GM19239 (cell line): ENCODE results near the gene ACADL.

Source experiments
- DNase-seq: peaks from one replicate; pipeline ENCODE4 v3.0.0; 2011; ENCODE audit warnings: low spot score; ENCODE audit not compliant: insufficient read length
- FAIRE-seq: peaks from 2 replicates; lab custom pipeline; 2011; peaks lifted over from hg19 to GRCh38; lab: Jason Lieb, UNC

The ACADL gene

DNA sequence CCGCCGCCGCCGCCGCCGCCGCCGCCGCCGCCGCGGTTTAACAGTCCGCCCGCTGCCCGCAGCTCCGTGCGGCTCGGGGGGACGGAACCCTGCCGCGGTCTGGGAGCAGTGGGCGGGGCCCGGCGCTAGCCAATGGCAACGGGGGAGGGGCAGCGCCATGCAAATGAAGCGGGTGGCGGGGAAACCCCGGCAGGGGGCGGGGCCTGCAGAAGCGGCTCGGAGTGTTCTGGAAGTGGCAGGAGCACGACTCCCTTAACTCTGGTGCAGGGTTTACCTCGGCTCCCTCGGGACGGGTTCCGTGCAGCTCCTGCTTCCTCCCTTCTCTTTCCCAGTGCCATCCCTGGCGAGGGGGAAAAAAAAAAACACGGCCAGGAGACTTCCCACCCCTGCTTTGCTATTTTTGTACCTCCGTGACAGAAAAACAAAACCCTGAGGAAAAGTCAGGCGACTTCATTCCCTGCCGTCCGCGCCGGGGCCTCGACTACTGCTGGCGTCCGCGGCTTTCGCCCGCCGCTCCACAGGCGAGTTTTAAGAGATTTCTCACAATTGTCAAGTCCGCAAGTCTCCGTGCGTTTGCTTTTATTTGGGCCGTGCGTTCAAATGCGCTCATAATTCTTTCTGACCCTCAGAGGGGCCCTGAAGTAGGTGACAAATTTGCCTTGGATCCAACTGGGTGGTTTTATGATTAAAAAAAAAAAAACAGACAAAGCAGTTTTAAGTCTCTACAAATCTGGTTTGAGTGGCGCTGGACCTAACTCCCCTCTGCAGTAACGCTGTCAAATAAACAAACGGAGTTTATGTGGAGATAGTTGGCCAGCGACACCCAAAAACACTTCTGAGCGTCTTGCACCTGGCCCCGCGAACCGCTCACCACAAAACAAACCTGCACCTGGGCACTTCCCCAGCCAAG, 53.7 kb downstream of the ACADL start, which contains the start of gene KANSL1L:
Gene KANSL1L (minus strand): TSS at position 101 of the 910 bp plus-strand sequence. CDS start 16,827 bp downstream, outside the sequence.
- DNase-seq (peak; percentile 66), FAIRE-seq (peak; percentile 84)

DNA sequence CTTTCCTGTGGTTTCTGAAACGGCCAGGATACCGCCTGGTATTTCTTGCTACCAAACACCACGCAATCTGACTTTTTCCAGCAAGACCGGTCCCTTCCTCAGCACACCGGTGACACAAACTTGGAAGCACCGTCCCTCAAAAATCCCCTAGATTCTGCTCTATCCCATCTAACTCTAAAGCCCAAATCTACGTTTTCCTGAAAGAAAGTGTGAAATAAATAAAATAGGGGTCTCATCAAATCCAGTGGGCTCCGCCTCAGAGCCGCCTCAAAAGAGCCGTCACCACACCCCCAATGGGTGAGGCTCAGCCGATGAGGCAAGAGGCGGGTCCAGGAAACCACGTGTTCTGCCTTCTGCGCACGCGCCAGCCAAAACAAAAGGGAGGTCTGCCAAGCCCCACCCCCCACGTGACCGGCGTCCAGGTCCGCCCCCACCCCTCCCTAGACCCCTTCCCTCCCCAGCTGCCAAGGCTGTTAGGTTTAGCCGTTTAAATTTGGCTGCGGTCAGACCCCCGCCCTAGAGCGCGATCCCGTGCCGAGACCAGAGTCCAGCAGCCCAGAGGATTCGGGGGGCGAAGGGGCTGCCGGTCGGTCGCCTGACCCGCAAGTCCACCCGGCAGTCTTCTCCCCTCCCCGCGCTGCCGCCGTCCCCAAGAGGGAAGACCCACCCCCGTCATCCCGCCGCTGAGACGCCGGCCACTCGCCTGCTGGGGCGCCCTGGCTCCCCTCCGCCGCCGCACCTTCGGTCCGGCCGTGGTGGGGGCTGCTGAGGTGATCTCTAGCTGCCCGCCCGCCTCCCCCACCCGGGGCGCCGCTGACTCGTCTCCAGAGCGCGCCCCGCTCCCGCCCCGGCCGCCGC, 54.6 kb downstream of the ACADL start:
- FAIRE-seq (peak; percentile 91), DNase-seq (peak; percentile 71)

DNA sequence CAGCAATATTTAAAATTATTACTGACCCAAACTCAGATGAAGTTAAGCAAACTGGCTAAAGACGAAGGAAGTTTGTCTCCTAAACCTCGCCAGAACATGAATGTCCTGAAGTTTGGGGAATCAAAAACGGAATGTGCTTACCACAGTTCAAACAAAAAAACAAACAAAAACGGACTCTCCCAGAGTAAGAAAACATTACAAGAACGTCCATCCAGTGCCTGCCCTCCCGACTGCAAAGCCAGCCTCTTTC, 55.1 kb downstream of the ACADL start:
- no peak for FAIRE-seq
- DNase-seq = no peak

DNA sequence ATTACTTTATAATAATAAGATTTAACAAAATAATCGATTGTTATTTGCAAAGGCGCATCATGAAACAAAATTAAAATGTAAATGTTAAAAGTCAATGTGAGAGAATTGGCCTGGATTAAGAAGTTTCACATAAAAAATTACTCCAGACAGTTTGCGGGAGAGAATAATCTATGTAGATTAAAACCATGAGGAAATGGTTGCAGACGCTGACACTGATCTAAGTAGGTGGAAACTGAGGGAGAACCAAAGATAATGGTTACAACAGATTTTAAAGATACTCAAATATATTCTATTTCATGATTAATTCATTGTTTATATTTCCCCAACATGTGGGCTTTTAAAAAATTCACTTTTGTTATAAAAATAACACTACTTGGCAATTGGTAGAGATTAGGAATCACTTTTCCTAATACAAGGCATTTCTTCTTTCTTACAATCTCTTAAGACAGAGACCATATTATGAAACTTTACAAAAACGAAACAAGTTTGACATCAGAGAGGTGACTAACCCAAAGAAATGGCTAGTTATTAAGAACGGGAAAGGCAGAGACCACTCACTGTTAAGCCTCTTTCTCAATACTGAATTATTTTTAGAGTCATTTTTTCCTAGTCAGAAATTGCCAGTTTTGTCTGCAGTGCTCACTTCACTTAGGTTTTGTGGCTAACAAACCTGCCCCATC, 55.6 kb downstream of the ACADL start:
- DNase-seq = no peak
- peak; percentile 80 for FAIRE-seq

DNA sequence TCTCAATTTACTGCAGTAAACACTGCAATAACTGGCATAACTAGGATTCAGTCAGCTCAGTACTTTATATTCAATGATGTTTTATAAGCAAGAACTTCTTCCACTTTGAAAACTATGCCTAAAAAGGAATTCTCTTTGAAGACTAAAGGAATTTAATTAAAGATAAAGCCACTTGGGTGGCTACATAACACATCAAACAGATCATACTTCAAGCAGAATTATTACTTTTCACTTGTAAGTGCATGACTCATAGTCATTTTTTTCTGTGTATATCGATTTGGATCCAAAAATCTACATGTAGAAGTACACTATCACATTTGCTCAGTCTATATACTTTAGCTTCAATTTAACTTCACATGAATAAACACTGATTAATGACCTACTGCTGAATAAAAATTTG, 58.0 kb downstream of the ACADL start:
- DNase-seq (no peak), FAIRE-seq (peak; percentile 28)

DNA sequence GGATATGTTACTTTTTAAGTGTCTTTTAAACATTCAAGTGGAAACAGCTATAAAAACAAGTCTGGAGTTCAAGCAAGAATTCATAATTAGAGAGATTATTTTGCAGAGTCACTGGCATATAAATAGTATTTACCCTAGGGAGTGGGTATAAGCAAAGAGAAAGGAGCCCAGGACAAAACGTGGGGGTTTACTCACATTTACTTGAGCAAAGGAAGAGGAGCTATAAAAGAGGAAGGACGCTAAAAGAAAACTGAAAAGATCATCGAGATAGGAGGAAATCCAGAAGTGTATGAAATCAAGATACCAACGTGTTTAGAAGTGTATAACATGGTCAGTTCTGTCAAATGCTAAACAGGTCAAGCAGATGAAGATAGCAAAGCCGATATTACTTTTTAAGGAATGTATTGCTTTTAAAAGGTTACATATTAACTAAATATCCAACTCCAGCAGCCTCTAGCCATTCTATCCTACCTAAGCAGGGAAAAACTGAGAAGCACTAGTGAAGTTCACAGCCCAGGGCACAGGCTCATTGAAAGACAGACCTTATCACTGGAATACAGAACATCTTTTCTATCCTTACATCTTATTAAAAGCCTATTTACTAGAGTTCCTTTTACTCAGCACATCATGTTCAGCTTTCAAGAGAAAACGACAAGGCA, 62.7 kb downstream of the ACADL start:
- FAIRE-seq (peak; percentile 60), DNase-seq (no peak)

DNA sequence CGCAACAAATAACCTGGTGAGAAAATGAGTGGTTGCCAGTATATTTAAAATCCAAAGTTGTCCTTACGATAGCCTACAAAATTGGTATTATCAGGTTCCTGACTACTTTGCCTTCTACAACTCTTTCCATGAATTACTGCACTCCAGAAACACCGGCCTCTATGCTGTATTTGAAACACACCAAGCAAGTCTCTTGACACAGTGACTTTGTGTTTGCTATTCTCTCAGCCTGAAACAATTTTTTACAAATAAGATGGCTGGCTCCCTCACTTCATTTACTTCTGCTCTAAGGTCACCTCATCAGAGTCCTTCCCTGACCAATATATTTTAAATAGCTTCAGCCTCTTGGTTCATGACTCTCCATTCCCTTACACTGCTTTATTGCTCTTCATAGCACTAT, 66.2 kb downstream of the ACADL start:
- no peak for DNase-seq
- FAIRE-seq = no peak

GRCh38 chr2:210158236-210158635, 67.0 kb downstream of the ACADL start:
- FAIRE-seq (no peak), DNase-seq (no peak)

DNA sequence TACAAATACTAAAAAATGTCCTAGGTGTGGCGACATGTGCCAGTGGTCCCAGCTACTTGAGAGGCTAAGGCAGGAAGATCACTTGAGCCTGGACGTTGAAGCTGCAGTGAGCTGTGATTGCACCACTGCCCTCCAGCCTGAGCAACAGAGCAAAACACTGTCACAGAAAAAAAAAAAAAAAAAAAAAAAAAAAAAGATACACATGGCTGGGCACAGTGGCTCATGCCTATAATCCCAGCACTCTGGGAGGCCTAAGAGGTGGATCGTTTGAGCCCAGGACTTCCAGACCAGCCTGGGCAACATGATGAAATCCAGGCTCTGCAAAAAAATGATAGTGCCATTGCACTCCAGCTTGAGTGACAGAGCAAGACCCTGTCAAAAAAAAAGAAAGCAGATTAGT, 67.7 kb downstream of the ACADL start:
- DNase-seq (no peak), FAIRE-seq (no peak)

GRCh38 chr2:210147614-210148013, 77.6 kb downstream of the ACADL start:
- DNase-seq (no peak), FAIRE-seq (no peak)
